HFF-Myc (cell line): ENCODE measurements around the gene TBC1D9.
"Not testable (repeated sequence)": the region's sequence is repeated elsewhere in the genome, so short reads cannot be mapped to it uniquely, and the experiment has no call there.

ENCODE experiments used
- DNase-seq: peaks from one replicate; pipeline ENCODE4 v3.0.0-alpha.2; 2011; ENCODE audit warnings: low read depth; ENCODE audit errors: extremely low read depth
- H3K4me3 ChIP-seq: replicated peaks from 2 replicates; pipeline ENCODE4 v1.5.1; 2011; ENCODE audit warnings: low read depth, mild to moderate bottlenecking, control low read depth, low read length
- TF ChIP-seq, protein P1 (sequence below): IDR thresholded peaks from 2 replicates; pipeline ENCODE4 v1.5.1; 2012; ENCODE audit warnings: mild to moderate bottlenecking, low read depth, low read length, control low read depth; ENCODE audit errors: missing control alignments

Gene TBC1D9

DNA sequence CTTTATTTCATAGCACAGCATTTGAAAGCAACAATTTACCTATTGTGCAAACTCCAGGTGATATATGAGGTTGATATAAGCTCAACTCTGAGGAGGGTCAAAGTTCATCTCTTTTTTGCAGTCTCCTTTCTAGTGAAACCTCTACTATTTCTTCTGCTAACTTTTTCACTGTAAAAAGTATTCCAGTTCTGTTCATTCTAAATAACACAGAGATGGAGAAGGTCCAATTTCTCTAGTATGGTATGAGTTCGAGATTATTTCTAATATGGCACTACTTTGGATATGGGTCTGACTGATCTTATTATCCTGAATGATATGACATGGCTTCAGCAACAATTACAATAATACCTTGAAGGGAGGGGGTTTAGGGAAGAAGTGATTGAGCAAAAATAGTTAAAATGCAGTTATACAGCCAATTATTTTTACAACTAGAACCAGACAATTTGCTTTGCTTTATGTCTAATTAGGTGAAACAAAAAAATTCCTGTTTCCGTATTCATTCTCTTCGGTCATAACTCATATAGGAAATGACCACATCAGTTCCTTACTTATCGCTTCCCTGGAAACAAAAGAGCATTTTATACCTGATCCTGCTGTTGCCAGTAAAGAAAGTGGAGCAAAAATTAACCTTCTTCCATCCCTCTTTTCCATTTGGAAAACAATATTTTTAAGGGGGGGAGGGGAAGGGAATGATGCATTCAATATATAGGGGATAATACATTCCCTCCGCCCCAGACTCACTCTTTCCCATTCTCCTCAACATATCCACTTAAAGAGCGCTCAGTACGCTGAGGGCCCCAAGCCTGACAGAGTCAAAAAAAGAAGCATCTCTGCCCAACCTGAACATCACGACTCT lies 1.0 kb downstream of the TBC1D9 start:
- TF ChIP-seq, protein P1, sequence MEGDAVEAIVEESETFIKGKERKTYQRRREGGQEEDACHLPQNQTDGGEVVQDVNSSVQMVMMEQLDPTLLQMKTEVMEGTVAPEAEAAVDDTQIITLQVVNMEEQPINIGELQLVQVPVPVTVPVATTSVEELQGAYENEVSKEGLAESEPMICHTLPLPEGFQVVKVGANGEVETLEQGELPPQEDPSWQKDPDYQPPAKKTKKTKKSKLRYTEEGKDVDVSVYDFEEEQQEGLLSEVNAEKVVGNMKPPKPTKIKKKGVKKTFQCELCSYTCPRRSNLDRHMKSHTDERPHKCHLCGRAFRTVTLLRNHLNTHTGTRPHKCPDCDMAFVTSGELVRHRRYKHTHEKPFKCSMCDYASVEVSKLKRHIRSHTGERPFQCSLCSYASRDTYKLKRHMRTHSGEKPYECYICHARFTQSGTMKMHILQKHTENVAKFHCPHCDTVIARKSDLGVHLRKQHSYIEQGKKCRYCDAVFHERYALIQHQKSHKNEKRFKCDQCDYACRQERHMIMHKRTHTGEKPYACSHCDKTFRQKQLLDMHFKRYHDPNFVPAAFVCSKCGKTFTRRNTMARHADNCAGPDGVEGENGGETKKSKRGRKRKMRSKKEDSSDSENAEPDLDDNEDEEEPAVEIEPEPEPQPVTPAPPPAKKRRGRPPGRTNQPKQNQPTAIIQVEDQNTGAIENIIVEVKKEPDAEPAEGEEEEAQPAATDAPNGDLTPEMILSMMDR = no peak
- H3K4me3 ChIP-seq = peak overlapping the region; percentile 76
- DNase-seq = no peak

DNA sequence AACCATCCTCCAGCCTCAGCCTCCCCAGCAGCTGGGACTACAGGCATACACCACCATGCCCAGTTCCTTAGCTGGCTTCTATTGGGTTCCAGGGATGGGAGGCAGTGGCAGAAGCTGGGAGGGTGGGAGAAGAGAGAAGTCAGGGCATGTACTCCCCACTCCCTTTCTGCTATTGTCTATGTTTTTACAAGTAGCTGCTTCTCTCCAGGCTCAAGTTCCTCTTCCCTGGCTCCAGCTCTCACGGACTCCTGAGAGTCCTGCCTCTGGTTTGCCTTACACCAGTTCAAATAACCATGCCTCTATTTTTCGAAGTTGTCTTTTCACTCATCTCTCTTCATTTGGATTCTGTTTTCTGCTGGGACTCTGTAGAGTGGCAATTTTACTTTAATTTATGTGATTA lies 2.9 kb downstream of the TBC1D9 start:
- TF ChIP-seq, protein P1 = no peak
- DNase-seq = no peak
- no peak overlapping the region for H3K4me3 ChIP-seq

DNA sequence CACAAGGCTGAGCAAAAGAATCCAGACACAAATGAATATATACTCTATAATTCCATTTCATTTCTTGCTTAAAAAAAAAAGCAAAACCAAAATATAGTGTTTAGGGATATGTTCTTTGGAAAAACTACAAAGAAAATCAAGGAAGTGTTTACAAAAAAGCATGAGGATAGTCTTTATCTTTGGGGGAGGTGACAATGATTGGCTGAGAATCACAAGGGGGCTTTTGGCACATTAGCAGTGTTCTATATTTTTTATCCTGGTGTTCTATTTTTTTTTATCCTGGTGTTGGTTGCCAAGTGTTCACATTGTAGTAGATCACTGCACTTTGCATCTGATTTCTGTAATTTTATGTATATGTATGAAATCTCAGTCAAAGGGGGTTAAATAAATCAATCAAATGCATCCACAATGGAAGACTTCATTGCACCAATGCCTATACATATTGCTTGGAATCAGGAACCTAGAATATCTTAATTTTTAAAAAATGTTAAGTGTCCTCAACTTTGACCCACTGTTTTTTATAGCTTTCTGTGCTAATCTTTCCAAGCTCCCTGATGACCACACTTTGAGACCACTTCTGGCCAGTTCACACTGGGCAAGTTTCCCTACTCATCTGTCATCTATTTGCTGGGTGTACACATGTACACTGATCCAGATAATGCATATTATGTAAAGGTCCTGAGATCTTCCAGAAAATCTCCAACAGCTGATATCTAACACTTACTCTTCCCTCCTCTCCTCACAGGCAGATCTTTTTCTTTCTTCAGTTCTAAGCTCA lies 3.7 kb downstream of the TBC1D9 start:
- no peak overlapping the region for H3K4me3 ChIP-seq
- no peak for DNase-seq
- TF ChIP-seq, protein P1 = no peak

DNA sequence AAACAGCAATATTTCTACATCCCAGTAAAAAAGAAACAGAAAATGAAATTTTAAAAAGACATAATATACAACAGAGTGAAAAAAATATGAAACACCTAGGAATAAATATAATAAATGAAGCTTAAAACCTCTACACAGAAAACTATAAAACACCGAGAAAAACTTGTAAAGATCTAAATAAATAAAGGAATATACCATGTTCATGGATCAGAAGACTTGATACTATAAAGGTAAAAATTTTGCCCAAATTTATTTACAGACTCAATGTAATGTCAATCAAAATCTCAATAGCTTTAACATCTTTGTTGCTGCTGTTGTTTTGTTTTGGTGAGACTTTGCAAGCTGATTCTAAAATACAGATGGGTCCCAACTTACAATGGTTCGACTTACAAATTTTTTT lies 5.7 kb downstream of the TBC1D9 start:
- no peak for DNase-seq
- no peak overlapping the region for H3K4me3 ChIP-seq
- TF ChIP-seq, protein P1 = no peak

DNA sequence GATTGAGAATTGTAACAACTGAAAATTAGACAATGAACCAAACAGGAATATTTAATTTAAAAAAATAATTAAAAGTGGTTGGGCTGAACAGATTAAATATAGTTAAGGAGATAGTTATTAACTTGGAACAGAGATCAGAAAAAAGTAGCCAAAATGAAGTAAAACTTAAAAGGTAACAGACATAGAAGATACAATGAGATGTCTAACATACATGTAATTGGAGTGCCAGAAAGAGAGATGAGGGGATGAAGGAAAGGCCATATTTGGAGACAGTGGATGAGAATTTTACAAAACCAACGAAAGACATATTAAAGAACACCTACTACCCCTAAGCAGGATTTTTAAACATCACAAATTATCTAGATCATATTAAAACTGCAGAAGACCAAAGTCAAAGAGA lies 8.0 kb downstream of the TBC1D9 start:
- H3K4me3 ChIP-seq = no peak overlapping the region
- no peak for DNase-seq

DNA sequence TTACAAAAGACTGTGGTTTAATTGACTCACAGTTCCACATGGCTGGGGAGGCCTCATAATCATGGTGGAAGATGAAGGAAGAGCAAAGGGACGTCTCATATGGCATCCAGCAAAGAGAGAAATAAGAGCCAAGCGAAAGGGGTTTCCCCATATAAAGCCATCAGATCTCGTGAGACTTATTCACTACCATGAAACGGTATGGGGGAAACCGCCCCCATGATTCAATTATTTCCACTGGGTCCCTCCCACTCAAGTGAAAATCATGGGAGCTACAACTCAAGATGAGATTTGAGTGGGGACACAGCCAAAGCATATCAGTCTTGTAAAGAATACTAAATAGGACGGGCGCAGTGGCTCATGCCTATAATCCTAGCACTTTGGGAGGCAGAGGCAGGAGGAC lies 9.6 kb downstream of the TBC1D9 start:
- DNase-seq, H3K4me3 ChIP-seq: not testable (repeated sequence)

More for the DNA sequence above, 8.0 kb downstream of the TBC1D9 start:
- TF ChIP-seq, protein P1 = no peak

DNA sequence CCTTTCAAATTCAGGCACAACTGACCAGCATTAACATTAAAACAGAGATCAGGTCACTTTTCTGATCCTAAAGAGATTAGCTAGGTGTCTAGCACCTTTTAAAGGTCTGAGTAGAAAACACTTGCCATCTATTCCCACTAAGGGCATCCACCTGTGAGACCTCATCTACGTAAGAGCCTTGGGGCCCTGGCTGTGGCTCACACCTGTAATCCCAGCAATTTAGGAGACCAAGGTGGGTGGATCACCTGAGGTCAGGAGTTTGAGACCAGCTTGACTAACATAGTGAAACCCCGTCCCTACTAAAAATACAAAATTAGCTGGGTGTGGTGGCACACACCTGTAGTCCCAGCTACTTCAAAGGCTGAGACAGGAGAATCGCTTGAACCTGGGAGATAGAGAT lies 11.8 kb downstream of the TBC1D9 start:
- DNase-seq = no peak
- TF ChIP-seq, protein P1 = no peak
- no peak overlapping the region for H3K4me3 ChIP-seq
